Measurements from ENCODE around the gene LRP2. TPM values are rescaled to one million over a fixed set of nuclear protein-coding genes. Genes with fewer than 3 reads are reported as not detected.

The LRP2 gene
- total and polyA plus RNA-seq, 2 of the 4 experiments (the other 2 are of a cell fraction): not detected

DNA sequence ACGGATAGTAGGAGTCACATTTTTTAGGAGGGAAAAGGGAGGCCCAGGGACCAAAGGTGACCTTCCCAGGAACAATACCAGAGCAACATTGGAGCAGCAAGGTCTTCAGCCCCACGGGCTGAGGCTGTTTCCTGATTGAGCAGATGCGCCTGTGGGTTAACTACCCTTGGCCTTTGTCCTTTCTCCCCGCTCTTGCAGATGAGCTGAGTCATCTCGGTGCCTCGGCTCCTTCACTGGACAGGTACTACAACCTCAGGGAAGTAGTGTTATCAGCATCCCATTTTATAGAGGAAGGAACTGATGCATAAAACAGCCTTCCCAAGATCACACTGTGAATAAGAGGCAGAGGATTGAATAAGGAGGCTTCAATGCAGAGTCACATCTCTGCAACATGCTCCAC is 249.5 kb downstream of the LRP2 start:
- ChIA-PET CTCF (no interaction called here), POLR2A (ENCODE audit: unreplicated experiment) (no interaction called here)
- H3K9me3 ChIP-seq (ENCODE audit: control insufficient read depth, insufficient read depth, low read length): no peaks in the 10 kb centered on the region
- H3K23ac ChIP-seq (ENCODE audit: low read depth, low read length): no peak overlapping the region
- H4K5ac ChIP-seq (ENCODE audit: low read depth, low read length): no peak overlapping the region
- TF ChIP-seq RCOR1 (IDR thresholded peaks at IDR 0.05; ENCODE audit: insufficient replicate concordance, low read length) (no peak), MXI1 (IDR thresholded peaks at IDR 0.05; ENCODE audit: borderline replicate concordance, low read depth, low read length) (no peak), CEBPB (IDR thresholded peaks at IDR 0.05; ENCODE audit: low read depth, low read length) (no peak), RAD21 (IDR thresholded peaks at IDR 0.05; ENCODE audit: low read length) (no peak), RFX5 (IDR thresholded peaks at IDR 0.05; ENCODE audit: low read depth, low read length) (no peak), FOS (IDR thresholded peaks at IDR 0.05; ENCODE audit: low read depth, low read length) (no peak), POLR2A (IDR thresholded peaks at IDR 0.05; ENCODE audit: low read depth, low read length) (no peak), CTCF (conservative IDR thresholded peaks at IDR 0.05; ENCODE audit: low read depth, low read length) (no peak), SMC3 (IDR thresholded peaks at IDR 0.05; ENCODE audit: low read depth, low read length) (no peak), NFE2L2 (IDR thresholded peaks at IDR 0.05; ENCODE audit: low read depth, low read length) (no peak), CHD1 (IDR thresholded peaks at IDR 0.05; ENCODE audit: low read depth, low read length) (no peak), MAZ (IDR thresholded peaks at IDR 0.05; ENCODE audit: borderline replicate concordance, low read depth, low read length) (no peak), BHLHE40 (IDR thresholded peaks at IDR 0.05; ENCODE audit: low read depth, low read length) (no peak)
- TF ChIP-seq, protein P1, sequence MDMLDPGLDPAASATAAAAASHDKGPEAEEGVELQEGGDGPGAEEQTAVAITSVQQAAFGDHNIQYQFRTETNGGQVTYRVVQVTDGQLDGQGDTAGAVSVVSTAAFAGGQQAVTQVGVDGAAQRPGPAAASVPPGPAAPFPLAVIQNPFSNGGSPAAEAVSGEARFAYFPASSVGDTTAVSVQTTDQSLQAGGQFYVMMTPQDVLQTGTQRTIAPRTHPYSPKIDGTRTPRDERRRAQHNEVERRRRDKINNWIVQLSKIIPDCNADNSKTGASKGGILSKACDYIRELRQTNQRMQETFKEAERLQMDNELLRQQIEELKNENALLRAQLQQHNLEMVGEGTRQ (IDR thresholded peaks at IDR 0.05; ENCODE audit: low read depth, low read length): no peak
- H3K18ac ChIP-seq (ENCODE audit: low read depth, low read length): no peak overlapping the region
- H3K27me3 ChIP-seq (ENCODE audit: control insufficient read depth, insufficient read depth, low read length): no peaks in the 10 kb centered on the region
- H3K27ac ChIP-seq (ENCODE audit: insufficient read depth, low read length): no peak overlapping the region
- no peak overlapping the region for H3K56ac ChIP-seq (ENCODE audit: extremely low read depth, insufficient read depth, low read length)
- no peaks in the 10 kb centered on the region for H4K20me1 ChIP-seq (ENCODE audit: insufficient read depth, low read length)
- no peaks in the 10 kb centered on the region for H3K9me1 ChIP-seq (ENCODE audit: insufficient read depth, low read length)
- H3K9ac ChIP-seq (ENCODE audit: low read depth, low read length): no peak overlapping the region
- dilution Hi-C loops (cut with HindIII; ENCODE audit: low sequenced_read_pairs, unreplicated experiment) (no loop called here), in situ Hi-C loops (cut with MboI; ENCODE audit: low sequenced_read_pairs) (no loop called here), intact Hi-C loops (cut with micrococcal nuclease) (no loop called here)
- no peaks in the 10 kb centered on the region for H3K79me1 ChIP-seq (ENCODE audit: low read depth in 1 of 2, low read length in 2 of 2)
- H2BK15ac ChIP-seq (ENCODE audit: low read depth, low read length): no peak overlapping the region
- H3K4me1 ChIP-seq (ENCODE audit: control insufficient read depth, insufficient read depth, low read length): no peaks in the 10 kb centered on the region
- H4K91ac ChIP-seq (ENCODE audit: insufficient read depth, low read depth, low read length): no peak overlapping the region
- H3K4ac ChIP-seq (ENCODE audit: low read depth, low read length): no peak overlapping the region
- H2AK5ac ChIP-seq (ENCODE audit: low read depth, low read length): no peak overlapping the region
- no peaks in the 10 kb centered on the region for H3K36me3 ChIP-seq (ENCODE audit: control insufficient read depth, insufficient read depth, low read length)
- BruUV-seq (replicated peaks): no TSS peak
- H3K4me3 ChIP-seq (ENCODE audit: insufficient read depth, low read depth, low read length): no peak overlapping the region
- ATAC-seq (ENCODE audit: low read depth): no peak
- H3K14ac ChIP-seq (replicated peaks; ENCODE audit: low read depth, low read length): no peak overlapping the region
- no peak overlapping the region for H2AFZ ChIP-seq (replicated peaks; ENCODE audit: low read length, poor library complexity)
- H2AK9ac ChIP-seq (replicated peaks; ENCODE audit: low read depth, low read length, poor library complexity): no peak overlapping the region
- H2BK120ac ChIP-seq (ENCODE audit: low read depth, low read length): no peak overlapping the region
- no peak for DNase-seq
- no peak overlapping the region for H3K4me2 ChIP-seq (ENCODE audit: low read depth, low read length)
- H2BK5ac ChIP-seq (ENCODE audit: low read depth, low read length, poor library complexity, severe bottlenecking): no peak overlapping the region
- no peak overlapping the region for H4K8ac ChIP-seq (ENCODE audit: low read depth in 2 of 2, low read length in 2 of 2)
- WGBS, 2 experiments (ENCODE audit: extremely low coverage in 2 of 2, insufficient read length in 1 of 2): no CpG with 5 or more reads among the region's 6 CpGs
- no peak overlapping the region for H2BK20ac ChIP-seq (ENCODE audit: low read depth, low read length)
